A673 (cell line): ENCODE measurements around the gene CEBPA. TPM values are rescaled to one million over a fixed set of nuclear protein-coding genes. Genes with fewer than 3 reads are reported as not detected.

Source experiments
- BruUV-seq: library from RNA; stranded (reverse); fragments of 400-500 nt; replicated peaks from 2 replicates; lab custom pipeline; 2021; lab: Mats Ljungman, UMichigan
- CTCF ChIA-PET: fragments of 300-600 bp; sonication (Branson Sonifier 250); formaldehyde crosslinking; loops from one replicate; lab custom pipeline; 2022; ENCODE audit warnings: antibody characterized with exemption; lab: Charles Lee
- POLR2A ChIA-PET: fragments of 300-600 bp; sonication (Branson Sonifier 250); formaldehyde crosslinking; loops from one replicate; lab custom pipeline; 2022; ENCODE audit warnings: antibody characterized with exemption; ENCODE audit not compliant: low non-redundant PET; lab: Charles Lee
- DNase-seq: peaks from one replicate; pipeline ENCODE4 v3.0.0-alpha.2; 2015; ENCODE audit warnings: low spot score
- H3K27ac ChIP-seq: fragments of 200-600 bp; sonication (generic); 2 replicates; pipeline ENCODE4 v1.5.1; 2016; ENCODE audit warnings: mixed run types, low read depth, mild to moderate bottlenecking, mixed read lengths, antibody characterized with exemption, low read length; ENCODE audit not compliant: poor library complexity, severe bottlenecking
- H3K27me3 ChIP-seq: fragments of 200-600 bp; sonication (generic); replicated peaks from 2 replicates; pipeline ENCODE4 v1.6.1; 2017; ENCODE audit warnings: mixed run types, low read depth, mild to moderate bottlenecking, mixed read lengths, antibody characterized with exemption, low read length; ENCODE audit not compliant: insufficient read depth, poor library complexity
- H3K36me3 ChIP-seq: fragments of 200-600 bp; sonication (generic); 2 replicates; pipeline ENCODE4 v1.6.1; 2016; ENCODE audit warnings: mixed run types, mild to moderate bottlenecking, mixed read lengths, antibody characterized with exemption, low read length; ENCODE audit not compliant: insufficient read depth, poor library complexity, severe bottlenecking
- H3K4me1 ChIP-seq: fragments of 200-600 bp; sonication (generic); 2 replicates; pipeline ENCODE4 v1.6.1; 2017; ENCODE audit warnings: mixed run types, mild to moderate bottlenecking, mixed read lengths, antibody characterized with exemption, low read length; ENCODE audit not compliant: insufficient read depth, poor library complexity, severe bottlenecking
- H3K4me3 ChIP-seq: fragments of 200-600 bp; sonication (generic); 2 replicates; pipeline ENCODE4 v1.5.1; 2016; ENCODE audit warnings: low read depth, mixed run types, mild to moderate bottlenecking, mixed read lengths, low read length; ENCODE audit not compliant: poor library complexity, severe bottlenecking
- H3K9me3 ChIP-seq: fragments of 200-600 bp; sonication (generic); 2 replicates; pipeline ENCODE4 v1.6.1; 2016; ENCODE audit warnings: mixed run types, low read depth, mild to moderate bottlenecking, mixed read lengths, antibody characterized with exemption, low read length; ENCODE audit not compliant: poor library complexity, severe bottlenecking
- CTCF ChIP-seq: fragments of 300-800, 200-600 bp; sonication (generic); conservative IDR thresholded peaks from 2 replicates; pipeline ENCODE4 v1.5.1; 2017; ENCODE audit warnings: low read depth, mild to moderate bottlenecking, antibody characterized with exemption, low read length, moderate library complexity, mixed read lengths
- EZH2 ChIP-seq: fragments of 200-600 bp; sonication (generic); IDR thresholded peaks from 2 replicates; pipeline ENCODE4 v1.6.1; 2017; ENCODE audit warnings: borderline replicate concordance, low read depth, mild to moderate bottlenecking, mixed read lengths, antibody characterized with exemption, low read length; ENCODE audit not compliant: poor library complexity, severe bottlenecking
- intact Hi-C: fragments of 100-400 bp; cut with micrococcal nuclease; formaldehyde crosslinking; loops from one replicate; pipeline ENCODE4 v1.10.0; 2022; ENCODE audit not compliant: unreplicated experiment
- total RNA-seq: library from RNA; stranded (reverse); gene quantifications from 2 replicates; pipeline ENCODE4 v1.2.3, GENCODE V29; 2021

CEBPA gene
- total RNA-seq, 1 experiment from 2014 or later, result 1.4 TPM

GRCh38 chr19:33259539-33259938, 42.8 kb downstream of the CEBPA start:
- no TSS peak for BruUV-seq
- no peak overlapping the region for H3K4me3 ChIP-seq
- H3K27me3 ChIP-seq, result no peaks in the 10 kb centered on the region
- H3K27ac ChIP-seq, result no peak overlapping the region
- H3K9me3 ChIP-seq, result no peaks in the 10 kb centered on the region
- H3K4me1 ChIP-seq, result no peaks in the 10 kb centered on the region
- TF ChIP-seq EZH2 (no peak), CTCF (no peak)
- intact Hi-C loops, result no loop called here
- ChIA-PET POLR2A (no interaction called here), CTCF (no interaction called here)
- no peak for DNase-seq
- H3K36me3 ChIP-seq, result no peaks in the 10 kb centered on the region

GRCh38 chr19:33257828-33258227, 44.5 kb downstream of the CEBPA start:
- no TSS peak for BruUV-seq
- Histone ChIP-seq H3K27ac (no peak overlapping the region), H3K9me3 (no peaks in the 10 kb centered on the region), H3K4me1 (no peaks in the 10 kb centered on the region), H3K27me3 (no peaks in the 10 kb centered on the region), H3K4me3 (no peak overlapping the region), H3K36me3 (no peaks in the 10 kb centered on the region)
- intact Hi-C loops, result no loop called here
- DNase-seq, result no peak
- no peak for TF ChIP-seq EZH2
- no peak for TF ChIP-seq CTCF
- POLR2A ChIA-PET, result no interaction called here
- CTCF ChIA-PET, result no interaction called here

- Histone ChIP-seq H3K9me3 (no peaks in the 10 kb centered on the region), H3K36me3 (no peaks in the 10 kb centered on the region), H3K4me3 (no peak overlapping the region), H3K27me3 (no peaks in the 10 kb centered on the region), H3K27ac (no peak overlapping the region), H3K4me1 (no peaks in the 10 kb centered on the region)
- no peak for DNase-seq
- ChIA-PET POLR2A (interaction anchor here (0.5 kb wide), 1 partner anchor 69 kb away, joined by 3 read pairs; no protein-coding TSS in a partner anchor), CTCF (no interaction called here)
- BruUV-seq, result no TSS peak
- no peak for TF ChIP-seq CTCF
- no peak for TF ChIP-seq EZH2
- intact Hi-C loops, result no loop called here
These were observed 46.1 kb downstream of the CEBPA start for GRCh38 chr19:33256261-33256660.
